ENCODE data around the gene PDE3B.

Gene PDE3B

DNA sequence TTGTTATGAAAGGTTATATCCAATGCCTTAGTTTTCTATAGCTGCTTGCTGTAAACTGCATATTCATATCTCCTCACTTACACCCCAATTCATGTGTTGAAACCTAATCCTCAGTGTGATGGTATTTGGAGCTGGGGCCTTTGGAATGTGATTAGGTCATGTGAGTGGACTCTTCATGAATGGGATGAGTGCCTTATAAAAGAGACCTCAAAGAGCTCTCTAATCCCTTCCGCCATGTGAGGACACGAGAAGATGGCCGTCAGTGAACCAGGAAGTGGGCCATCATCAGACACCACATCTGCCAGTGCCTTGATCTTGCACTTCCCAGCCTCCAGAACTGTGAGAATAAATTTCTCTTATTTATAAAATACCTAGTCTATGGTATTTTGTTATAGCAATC, 169.2 kb downstream of the PDE3B start:
- no peaks in the 10 kb centered on the region for H3K9me3 ChIP-seq
- DNase-seq = no peak
- no peaks in the 10 kb centered on the region for H3K4me1 ChIP-seq
- no peaks in the 10 kb centered on the region for H3K36me3 ChIP-seq
- no peak overlapping the region for H3K4me3 ChIP-seq (ENCODE audit: low read depth, low read length)
- TF ChIP-seq, protein P1, sequence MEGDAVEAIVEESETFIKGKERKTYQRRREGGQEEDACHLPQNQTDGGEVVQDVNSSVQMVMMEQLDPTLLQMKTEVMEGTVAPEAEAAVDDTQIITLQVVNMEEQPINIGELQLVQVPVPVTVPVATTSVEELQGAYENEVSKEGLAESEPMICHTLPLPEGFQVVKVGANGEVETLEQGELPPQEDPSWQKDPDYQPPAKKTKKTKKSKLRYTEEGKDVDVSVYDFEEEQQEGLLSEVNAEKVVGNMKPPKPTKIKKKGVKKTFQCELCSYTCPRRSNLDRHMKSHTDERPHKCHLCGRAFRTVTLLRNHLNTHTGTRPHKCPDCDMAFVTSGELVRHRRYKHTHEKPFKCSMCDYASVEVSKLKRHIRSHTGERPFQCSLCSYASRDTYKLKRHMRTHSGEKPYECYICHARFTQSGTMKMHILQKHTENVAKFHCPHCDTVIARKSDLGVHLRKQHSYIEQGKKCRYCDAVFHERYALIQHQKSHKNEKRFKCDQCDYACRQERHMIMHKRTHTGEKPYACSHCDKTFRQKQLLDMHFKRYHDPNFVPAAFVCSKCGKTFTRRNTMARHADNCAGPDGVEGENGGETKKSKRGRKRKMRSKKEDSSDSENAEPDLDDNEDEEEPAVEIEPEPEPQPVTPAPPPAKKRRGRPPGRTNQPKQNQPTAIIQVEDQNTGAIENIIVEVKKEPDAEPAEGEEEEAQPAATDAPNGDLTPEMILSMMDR (IDR thresholded peaks at IDR 0.05; ENCODE audit: low read depth, low read length) = no peak
- H3K27me3 ChIP-seq = no peaks in the 10 kb centered on the region

DNA sequence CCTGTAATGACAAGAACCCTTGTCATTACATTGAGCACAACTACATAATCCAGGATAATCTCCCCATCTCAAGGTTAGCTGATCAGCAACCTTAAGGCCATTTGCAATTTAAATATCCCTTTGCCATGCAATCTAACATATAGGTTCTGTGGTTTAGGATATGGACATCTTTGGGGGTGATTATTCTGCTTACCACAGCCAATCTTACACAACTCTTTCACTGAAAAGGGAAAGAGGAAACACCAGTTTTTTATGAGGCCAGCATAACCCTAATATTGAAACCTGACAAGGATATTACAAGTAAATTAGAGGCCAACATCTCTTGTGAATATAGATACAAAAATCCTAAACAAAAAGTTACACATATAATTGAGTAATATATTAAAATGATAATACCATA, 169.9 kb downstream of the PDE3B start:
- Histone ChIP-seq H3K4me3 (ENCODE audit: low read depth, low read length) (no peak overlapping the region), H3K4me1 (no peaks in the 10 kb centered on the region), H3K27me3 (no peaks in the 10 kb centered on the region), H3K9me3 (no peaks in the 10 kb centered on the region), H3K36me3 (no peaks in the 10 kb centered on the region)
- TF ChIP-seq, protein P1 (IDR thresholded peaks at IDR 0.05; ENCODE audit: low read depth, low read length) = no peak
- no peak for DNase-seq

DNA sequence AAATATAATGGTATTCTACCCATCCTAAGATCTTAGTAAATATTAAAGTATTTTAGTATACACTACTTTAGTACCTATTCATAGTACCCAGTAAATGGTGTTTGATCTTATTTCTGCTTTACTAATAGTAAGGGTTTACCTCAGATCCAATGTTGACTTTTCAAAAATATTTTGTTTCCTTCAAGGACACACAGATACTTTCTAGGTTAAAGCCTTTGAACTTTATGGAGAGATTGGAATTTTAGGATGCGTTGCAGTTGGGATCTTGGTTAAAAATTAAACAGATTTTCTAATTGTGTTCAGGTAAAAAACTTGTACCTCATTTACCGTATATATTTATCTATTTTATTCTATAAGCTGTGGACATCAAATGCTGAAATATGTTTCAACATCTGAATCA, 175.2 kb downstream of the PDE3B start:
- no peak overlapping the region for H3K4me3 ChIP-seq (ENCODE audit: low read depth, low read length)
- H3K27me3 ChIP-seq = no peaks in the 10 kb centered on the region
- TF ChIP-seq, protein P1 (IDR thresholded peaks at IDR 0.05; ENCODE audit: low read depth, low read length) = no peak
- DNase-seq = no peak
- no peaks in the 10 kb centered on the region for H3K4me1 ChIP-seq
- no peaks in the 10 kb centered on the region for H3K9me3 ChIP-seq
- H3K36me3 ChIP-seq = no peaks in the 10 kb centered on the region

DNA sequence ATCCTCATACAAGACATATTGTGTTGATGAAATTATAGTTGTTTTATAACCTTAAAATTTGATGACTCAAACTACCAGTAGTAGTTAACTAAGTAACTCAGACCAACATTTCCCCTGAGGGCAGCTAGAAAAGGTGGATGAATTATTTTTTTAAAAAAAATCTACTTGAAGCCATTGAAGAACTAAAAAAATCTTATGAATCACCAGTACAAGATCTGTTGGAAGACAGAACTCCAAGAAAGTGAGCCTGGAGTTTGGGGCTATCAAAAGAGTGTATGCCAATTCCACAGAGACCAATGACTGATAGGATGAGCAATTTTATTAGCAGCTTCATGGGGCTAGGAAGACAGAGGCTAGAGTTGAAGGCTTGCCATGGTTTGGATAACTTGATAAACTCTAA, 176.0 kb downstream of the PDE3B start:
- TF ChIP-seq, protein P1 (IDR thresholded peaks at IDR 0.05; ENCODE audit: low read depth, low read length) = no peak
- Histone ChIP-seq H3K4me1 (no peaks in the 10 kb centered on the region), H3K27me3 (no peaks in the 10 kb centered on the region), H3K9me3 (no peaks in the 10 kb centered on the region), H3K4me3 (ENCODE audit: low read depth, low read length) (no peak overlapping the region), H3K36me3 (no peaks in the 10 kb centered on the region)
- DNase-seq = no peak

DNA sequence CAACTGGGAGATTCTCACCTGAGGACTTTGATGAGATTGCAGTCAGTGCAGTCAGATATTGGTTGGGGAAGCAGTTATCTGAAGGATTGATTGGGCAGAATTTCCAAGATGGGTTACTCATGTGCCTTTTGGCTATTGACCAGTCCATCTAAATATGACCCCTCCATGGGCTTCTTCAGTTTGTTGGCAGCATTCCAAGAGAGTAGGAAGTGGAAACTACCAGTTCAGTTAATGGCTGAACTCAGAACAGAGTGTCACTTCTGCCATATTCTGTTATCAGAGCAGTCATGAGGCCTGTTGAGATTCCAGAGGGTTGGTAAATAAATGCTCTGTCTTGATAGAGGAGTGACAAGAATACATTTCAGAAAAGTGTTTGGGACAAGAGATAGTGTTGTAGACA, 177.4 kb downstream of the PDE3B start:
- H3K9me3 ChIP-seq = no peaks in the 10 kb centered on the region
- no peaks in the 10 kb centered on the region for H3K27me3 ChIP-seq
- DNase-seq = no peak
- H3K4me1 ChIP-seq = no peaks in the 10 kb centered on the region
- H3K4me3 ChIP-seq (ENCODE audit: low read depth, low read length) = no peak overlapping the region
- no peaks in the 10 kb centered on the region for H3K36me3 ChIP-seq
- TF ChIP-seq, protein P1 (IDR thresholded peaks at IDR 0.05; ENCODE audit: low read depth, low read length) = no peak

DNA sequence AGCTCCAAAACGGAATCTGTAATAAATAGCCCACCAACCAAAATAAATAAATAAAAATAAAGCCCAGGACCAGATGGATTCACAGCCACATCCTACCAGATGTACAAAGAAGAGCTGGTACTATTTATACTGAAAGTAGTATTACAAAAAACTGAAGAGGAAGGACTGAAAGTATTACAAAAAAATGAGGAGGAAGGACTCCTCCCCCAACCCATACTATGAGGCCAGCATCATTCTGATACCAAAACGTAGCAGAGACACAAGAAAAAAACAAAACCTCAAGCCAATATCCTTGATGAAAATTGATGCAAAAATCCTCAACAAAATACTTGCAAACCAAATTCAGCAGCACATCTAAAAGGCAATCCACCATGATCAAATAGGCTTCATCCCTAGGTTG, 183.0 kb downstream of the PDE3B start:
- DNase-seq = no peak
- no peaks in the 10 kb centered on the region for H3K4me1 ChIP-seq
- no peaks in the 10 kb centered on the region for H3K36me3 ChIP-seq
- H3K9me3 ChIP-seq = no peaks in the 10 kb centered on the region
- TF ChIP-seq, protein P1 (IDR thresholded peaks at IDR 0.05; ENCODE audit: low read depth, low read length) = no peak
- H3K4me3 ChIP-seq (ENCODE audit: low read depth, low read length) = no peak overlapping the region
- H3K27me3 ChIP-seq = no peaks in the 10 kb centered on the region

All from BE2C (cell line).